H9 (cell line): ENCODE results near the gene PHLDA3. TPM values are rescaled to one million over a fixed set of nuclear protein-coding genes. Genes with fewer than 3 reads are reported as not detected.
A peak's percentile ranks its signal among the peaks of the same experiment; 100 is the strongest.

ENCODE experiments used
- DNase-seq: peaks from one replicate; pipeline ENCODE4 v3.0.0-alpha.2; 2017
- H2AFZ ChIP-seq: one replicate; pipeline ENCODE4 v1.6.1; 2013; ENCODE audit warnings: mild to moderate bottlenecking, low read length, control low read depth, moderate library complexity
- H2AK5ac ChIP-seq: 2 replicates; pipeline ENCODE4 v1.6.1; 2013; ENCODE audit warnings: low read length, control low read depth, mixed read lengths; ENCODE audit not compliant: insufficient read length
- H2BK120ac ChIP-seq: one replicate; pipeline ENCODE4 v1.6.1; 2013; ENCODE audit warnings: low read depth, mild to moderate bottlenecking, low read length, control low read depth, inconsistent platforms; ENCODE audit not compliant: poor library complexity, severe bottlenecking
- H2BK12ac ChIP-seq: 2 replicates; pipeline ENCODE4 v1.6.1; 2013; ENCODE audit warnings: low read length, control low read depth, mixed read lengths, low read depth; ENCODE audit not compliant: insufficient read length
- H2BK15ac ChIP-seq: 2 replicates; pipeline ENCODE4 v1.6.1; 2013; ENCODE audit warnings: low read depth, low read length, control low read depth
- H2BK20ac ChIP-seq: one replicate; pipeline ENCODE4 v1.6.1; 2013; ENCODE audit warnings: low read depth, mild to moderate bottlenecking, low read length, control low read depth, inconsistent platforms; ENCODE audit not compliant: poor library complexity, severe bottlenecking
- H2BK5ac ChIP-seq: 2 replicates; pipeline ENCODE4 v1.6.1; 2013; ENCODE audit warnings: low read length, control low read depth, mixed read lengths; ENCODE audit not compliant: insufficient read length
- H3K14ac ChIP-seq: 2 replicates; pipeline ENCODE4 v1.6.1; 2013; ENCODE audit warnings: low read length, control low read depth; ENCODE audit not compliant: insufficient read depth
- H3K18ac ChIP-seq: 2 replicates; pipeline ENCODE4 v1.6.1; 2013; ENCODE audit warnings: low read depth, mild to moderate bottlenecking, mixed read lengths, low read length, control low read depth; ENCODE audit not compliant: insufficient read length
- H3K23ac ChIP-seq: 2 replicates; pipeline ENCODE4 v1.6.1; 2013; ENCODE audit warnings: low read length, control low read depth, mixed read lengths, low read depth; ENCODE audit not compliant: insufficient read length
- H3K23me2 ChIP-seq: 2 replicates; pipeline ENCODE4 v1.6.1; 2013; ENCODE audit warnings: low read depth, mild to moderate bottlenecking, mixed read lengths, low read length, control low read depth; ENCODE audit not compliant: insufficient read length, poor library complexity, severe bottlenecking
- H3K27ac ChIP-seq: 2 replicates; pipeline ENCODE4 v1.5.1; 2013; ENCODE audit warnings: low read length, control low read depth, mixed read lengths, low read depth; ENCODE audit not compliant: insufficient read length
- H3K27me3 ChIP-seq: 2 replicates; pipeline ENCODE4 v1.6.1; 2013; ENCODE audit warnings: low read length, control low read depth, inconsistent platforms; ENCODE audit not compliant: insufficient read depth
- H3K4ac ChIP-seq: 2 replicates; pipeline ENCODE4 v1.6.1; 2013; ENCODE audit warnings: low read depth, mild to moderate bottlenecking, control low read depth, inconsistent platforms, low read length, moderate library complexity
- H3K4me1 ChIP-seq: 2 replicates; pipeline ENCODE4 v1.6.1; 2013; ENCODE audit warnings: low read length, control low read depth, inconsistent platforms; ENCODE audit not compliant: insufficient read depth
- H3K4me2 ChIP-seq: 2 replicates; pipeline ENCODE4 v1.6.1; 2013; ENCODE audit warnings: low read length, control low read depth, mixed read lengths; ENCODE audit not compliant: insufficient read length, insufficient read depth
- H3K56ac ChIP-seq: 2 replicates; pipeline ENCODE4 v1.6.1; 2013; ENCODE audit warnings: low read depth, mild to moderate bottlenecking, mixed read lengths, low read length, control low read depth; ENCODE audit not compliant: insufficient read length
- H3K79me1 ChIP-seq: 2 replicates; pipeline ENCODE4 v1.6.1; 2013; ENCODE audit warnings: low read depth, mild to moderate bottlenecking, moderate library complexity, low read length, control low read depth, inconsistent platforms; ENCODE audit not compliant: insufficient read depth, poor library complexity, severe bottlenecking
- H3K79me2 ChIP-seq: 2 replicates; pipeline ENCODE4 v1.6.1; 2013; ENCODE audit warnings: low read length, control low read depth, inconsistent platforms; ENCODE audit not compliant: insufficient read depth
- H3K9ac ChIP-seq: 2 replicates; pipeline ENCODE4 v1.6.1; 2013; ENCODE audit warnings: low read length, control low read depth, mixed read lengths; ENCODE audit not compliant: insufficient read length; ENCODE audit errors: extremely low read depth
- H3K9me3 ChIP-seq: one replicate; pipeline ENCODE4 v1.6.1; 2013; ENCODE audit warnings: low read depth, low read length, inconsistent platforms; ENCODE audit not compliant: control insufficient read depth
- H3T11ph ChIP-seq: one replicate; pipeline ENCODE4 v1.6.1; 2013; ENCODE audit warnings: mild to moderate bottlenecking, low read length, control low read depth, inconsistent platforms
- H4K20me1 ChIP-seq: one replicate; pipeline ENCODE4 v1.6.1; 2013; ENCODE audit not compliant: control insufficient read depth, insufficient read length, insufficient read depth
- H4K5ac ChIP-seq: 2 replicates; pipeline ENCODE4 v1.6.1; 2013; ENCODE audit warnings: low read depth, mild to moderate bottlenecking, mixed read lengths, low read length, control low read depth; ENCODE audit not compliant: insufficient read length
- H4K8ac ChIP-seq: replicated peaks from 2 replicates; pipeline ENCODE4 v1.6.1; 2013; ENCODE audit warnings: low read length, control low read depth, mixed read lengths, low read depth; ENCODE audit not compliant: insufficient read length
- H4K91ac ChIP-seq: 2 replicates; pipeline ENCODE4 v1.6.1; 2013; ENCODE audit warnings: low read depth, mild to moderate bottlenecking, moderate library complexity, mixed read lengths, low read length, control low read depth; ENCODE audit not compliant: insufficient read length
- H3K27ac Mint-ChIP-seq, 3 experiments: 2 replicates in 2 of 3; 3 replicates in 1 of 3; pipeline ENCODE4 v1.8.0; 2020 to 2021; ENCODE audit warnings: mixed read lengths in 3 of 3, mild to moderate bottlenecking in 1 of 3, moderate library complexity in 1 of 3
- H3K27me3 Mint-ChIP-seq: 2 replicates; pipeline ENCODE4 v1.8.0; 2021; ENCODE audit warnings: low read depth, mild to moderate bottlenecking, moderate library complexity, mixed read lengths
- H3K36me3 Mint-ChIP-seq, 3 experiments: 2 replicates in 2 of 3; 3 replicates in 1 of 3; pipeline ENCODE4 v1.8.0; 2020 to 2021; ENCODE audit warnings: low read depth in 3 of 3, mixed read lengths in 3 of 3; ENCODE audit not compliant: insufficient read depth in 1 of 3
- H3K4me1 Mint-ChIP-seq, 2 experiments: 2 replicates each; pipeline ENCODE4 v1.8.0; 2020; ENCODE audit warnings: mixed read lengths in 2 of 2
- H3K4me3 Mint-ChIP-seq, 2 experiments: 2 replicates in 1 of 2; 3 replicates in 1 of 2; pipeline ENCODE4 v1.8.0; 2020 to 2021; ENCODE audit warnings: mild to moderate bottlenecking in 2 of 2, mixed read lengths in 2 of 2, moderate library complexity in 1 of 2
- H3K9me3 Mint-ChIP-seq, 2 experiments: 2 replicates in 1 of 2; 3 replicates in 1 of 2; pipeline ENCODE4 v1.8.0; 2020; ENCODE audit warnings: mild to moderate bottlenecking in 2 of 2, mixed read lengths in 2 of 2, moderate library complexity in 1 of 2
- WGBS: extraction: QIAGEN DNeasy Blood & Tissue Kit; methylation state at CpG from one replicate; pipeline ENCODE4 v1.1.7; 2013; ENCODE audit warnings: missing lambda C conversion rate, low lambda C conversion rate, mixed read lengths; ENCODE audit not compliant: insufficient read length; ENCODE audit errors: extremely low coverage; 5-methylcytosine and 5-hydroxymethylcytosine counted together
- total RNA-seq: library from RNA; stranded (reverse); gene quantifications from 2 replicates; pipeline ENCODE4 v1.2.1, GENCODE V29; 2021
- TF ChIP-seq, protein P1 (sequence below): fragments of 200-600 bp; sonication (generic); conservative IDR thresholded peaks from 3 replicates; pipeline ENCODE4 v1.8.0; 2021; ENCODE audit warnings: antibody characterized with exemption, mild to moderate bottlenecking

PHLDA3 gene
- total RNA-seq, 1 experiment from 2014 or later = 53.9 TPM

DNA sequence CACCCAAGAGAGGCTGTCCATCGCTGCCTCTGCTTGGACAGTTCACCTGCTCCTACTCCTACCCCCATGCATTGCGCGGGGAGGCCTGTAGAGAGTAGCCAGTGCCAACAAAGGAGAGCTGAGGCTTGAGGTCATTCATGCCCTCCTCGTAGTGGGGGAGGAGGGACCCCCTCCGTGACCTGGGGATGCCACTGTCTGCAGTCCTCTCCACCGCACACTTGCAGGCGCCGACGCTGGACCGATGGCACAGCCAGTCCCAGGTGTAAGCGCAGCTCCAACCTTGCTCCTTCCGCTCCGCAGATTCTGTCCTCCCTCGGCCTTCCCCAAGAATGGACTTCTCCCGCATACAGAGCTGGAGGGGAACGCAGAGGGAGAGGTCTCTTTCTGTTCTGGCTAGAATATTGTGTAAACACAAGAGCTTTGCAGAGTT, 672 bp upstream of the PHLDA3 start:
- peak overlapping the region; percentile 27 for H3K18ac ChIP-seq
- H3K4me3 Mint-ChIP-seq = peak overlapping the region; percentile 83 to 85
- peaks cover 10% of the 10 kb centered on the region; the same call in 1 of the 2 replicates for H3K79me2 ChIP-seq
- H4K5ac ChIP-seq = no peak overlapping the region
- peaks cover 0 to 20% (median 13%) of the 10 kb centered on the region in 3 experiments; a peak in 5 of 7 replicates for H3K36me3 Mint-ChIP-seq
- no peak overlapping the region for H2BK20ac ChIP-seq
- no peak overlapping the region for H3K4ac ChIP-seq
- no peak overlapping the region for H2AK5ac ChIP-seq
- H3K9ac ChIP-seq = peak overlapping the region; percentile 6
- no peaks in the 10 kb centered on the region for H3K9me3 Mint-ChIP-seq
- no peak overlapping the region for H3K27ac ChIP-seq
- peaks cover 20% of the 10 kb centered on the region in 2 experiments for H3K4me1 Mint-ChIP-seq
- H2BK12ac ChIP-seq = no peak overlapping the region
- H3K27me3 ChIP-seq = peaks cover 2% of the 10 kb centered on the region; the same call in 1 of the 2 replicates
- H2BK120ac ChIP-seq = no peak overlapping the region
- no peaks in the 10 kb centered on the region for H3K9me3 ChIP-seq
- no peak overlapping the region for H2BK5ac ChIP-seq
- H3T11ph ChIP-seq = no peak overlapping the region
- peaks cover 19% of the 10 kb centered on the region for H3K23me2 ChIP-seq
- no peaks in the 10 kb centered on the region for H4K20me1 ChIP-seq
- H3K56ac ChIP-seq = no peak overlapping the region
- H3K79me1 ChIP-seq = no peaks in the 10 kb centered on the region
- no peak overlapping the region for H3K27ac Mint-ChIP-seq
- H3K23ac ChIP-seq = no peak overlapping the region
- H4K91ac ChIP-seq = no peak overlapping the region
- peaks cover 42% of the 10 kb centered on the region for H3K27me3 Mint-ChIP-seq
- no peak overlapping the region for H4K8ac ChIP-seq
- TF ChIP-seq, protein P1, sequence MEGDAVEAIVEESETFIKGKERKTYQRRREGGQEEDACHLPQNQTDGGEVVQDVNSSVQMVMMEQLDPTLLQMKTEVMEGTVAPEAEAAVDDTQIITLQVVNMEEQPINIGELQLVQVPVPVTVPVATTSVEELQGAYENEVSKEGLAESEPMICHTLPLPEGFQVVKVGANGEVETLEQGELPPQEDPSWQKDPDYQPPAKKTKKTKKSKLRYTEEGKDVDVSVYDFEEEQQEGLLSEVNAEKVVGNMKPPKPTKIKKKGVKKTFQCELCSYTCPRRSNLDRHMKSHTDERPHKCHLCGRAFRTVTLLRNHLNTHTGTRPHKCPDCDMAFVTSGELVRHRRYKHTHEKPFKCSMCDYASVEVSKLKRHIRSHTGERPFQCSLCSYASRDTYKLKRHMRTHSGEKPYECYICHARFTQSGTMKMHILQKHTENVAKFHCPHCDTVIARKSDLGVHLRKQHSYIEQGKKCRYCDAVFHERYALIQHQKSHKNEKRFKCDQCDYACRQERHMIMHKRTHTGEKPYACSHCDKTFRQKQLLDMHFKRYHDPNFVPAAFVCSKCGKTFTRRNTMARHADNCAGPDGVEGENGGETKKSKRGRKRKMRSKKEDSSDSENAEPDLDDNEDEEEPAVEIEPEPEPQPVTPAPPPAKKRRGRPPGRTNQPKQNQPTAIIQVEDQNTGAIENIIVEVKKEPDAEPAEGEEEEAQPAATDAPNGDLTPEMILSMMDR = no peak
- no peak for DNase-seq
- peak overlapping the region; percentile 97 for H3K4me2 ChIP-seq
- H3K4me1 ChIP-seq = no peaks in the 10 kb centered on the region; the same call in 1 of the 2 replicates
- H3K14ac ChIP-seq = peak overlapping the region; percentile 24; the same call in 1 of the 2 replicates
- H2AFZ ChIP-seq = peak overlapping the region; percentile 12
- peak overlapping the region; percentile 53; the same call in 1 of the 2 replicates for H2BK15ac ChIP-seq
- no CpG with 5 or more reads among the region's 16 CpGs for WGBS
